MM.1S (cell line): ENCODE results near the gene UGT1A5.

Experiments used
- EZH2 ChIP-seq: fragments of 300-600 bp; sonication (generic); optimal IDR thresholded peaks from 2 replicates; pipeline ENCODE3; 2017; ENCODE audit warnings: low read depth, mild to moderate bottlenecking, antibody characterized with exemption, low read length, mixed read lengths
- EZH2phosphoT487 ChIP-seq: fragments of 300-600 bp; sonication (generic); IDR thresholded peaks from 2 replicates; pipeline ENCODE4 v1.6.1; 2018; ENCODE audit warnings: antibody characterized with exemption, low read length
- TF ChIP-seq, protein P1 (sequence below): fragments of 300-600 bp; sonication (generic); IDR thresholded peaks from 2 replicates; pipeline ENCODE4 v1.5.1; 2016; ENCODE audit warnings: antibody characterized with exemption, low read length, mixed read lengths

DNA sequence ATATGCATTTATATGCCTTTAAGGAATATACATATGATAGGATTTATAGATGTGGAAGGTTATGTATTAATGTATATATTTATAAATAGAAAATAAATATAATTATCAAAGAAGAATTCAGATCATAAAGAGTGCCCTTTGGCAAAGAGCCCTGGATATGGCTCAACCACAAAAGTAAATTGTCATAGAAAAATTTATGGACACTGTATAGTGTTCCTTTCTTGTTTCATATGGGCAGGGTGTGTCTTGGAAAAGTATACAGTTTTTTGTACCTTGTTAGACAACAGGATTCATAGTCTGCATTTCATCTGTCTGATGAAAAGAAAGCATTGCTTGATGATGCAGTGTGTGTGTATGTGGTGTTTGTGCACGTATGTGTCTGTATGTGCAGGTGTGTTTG lies 28.1 kb upstream of the UGT1A5 start:
- TF ChIP-seq, protein P1, sequence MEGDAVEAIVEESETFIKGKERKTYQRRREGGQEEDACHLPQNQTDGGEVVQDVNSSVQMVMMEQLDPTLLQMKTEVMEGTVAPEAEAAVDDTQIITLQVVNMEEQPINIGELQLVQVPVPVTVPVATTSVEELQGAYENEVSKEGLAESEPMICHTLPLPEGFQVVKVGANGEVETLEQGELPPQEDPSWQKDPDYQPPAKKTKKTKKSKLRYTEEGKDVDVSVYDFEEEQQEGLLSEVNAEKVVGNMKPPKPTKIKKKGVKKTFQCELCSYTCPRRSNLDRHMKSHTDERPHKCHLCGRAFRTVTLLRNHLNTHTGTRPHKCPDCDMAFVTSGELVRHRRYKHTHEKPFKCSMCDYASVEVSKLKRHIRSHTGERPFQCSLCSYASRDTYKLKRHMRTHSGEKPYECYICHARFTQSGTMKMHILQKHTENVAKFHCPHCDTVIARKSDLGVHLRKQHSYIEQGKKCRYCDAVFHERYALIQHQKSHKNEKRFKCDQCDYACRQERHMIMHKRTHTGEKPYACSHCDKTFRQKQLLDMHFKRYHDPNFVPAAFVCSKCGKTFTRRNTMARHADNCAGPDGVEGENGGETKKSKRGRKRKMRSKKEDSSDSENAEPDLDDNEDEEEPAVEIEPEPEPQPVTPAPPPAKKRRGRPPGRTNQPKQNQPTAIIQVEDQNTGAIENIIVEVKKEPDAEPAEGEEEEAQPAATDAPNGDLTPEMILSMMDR: no peak
- TF ChIP-seq EZH2: no peak
- TF ChIP-seq EZH2phosphoT487: no peak
